HuH-7.5 (cell line): ENCODE results near the gene USP35.
A peak's percentile ranks its signal among the peaks of the same experiment; 100 is the strongest.
"Not testable (repeated sequence)": the region's sequence is repeated elsewhere in the genome, so short reads cannot be mapped to it uniquely, and the experiment has no call there.

Experiments
- DNase-seq: peaks from one replicate; pipeline ENCODE4 v3.0.0; 2011; ENCODE audit warnings: low spot score

Gene USP35

GRCh38 chr11:78216021-78216420, 27.3 kb downstream of the USP35 start:
- DNase-seq, result no peak

DNA sequence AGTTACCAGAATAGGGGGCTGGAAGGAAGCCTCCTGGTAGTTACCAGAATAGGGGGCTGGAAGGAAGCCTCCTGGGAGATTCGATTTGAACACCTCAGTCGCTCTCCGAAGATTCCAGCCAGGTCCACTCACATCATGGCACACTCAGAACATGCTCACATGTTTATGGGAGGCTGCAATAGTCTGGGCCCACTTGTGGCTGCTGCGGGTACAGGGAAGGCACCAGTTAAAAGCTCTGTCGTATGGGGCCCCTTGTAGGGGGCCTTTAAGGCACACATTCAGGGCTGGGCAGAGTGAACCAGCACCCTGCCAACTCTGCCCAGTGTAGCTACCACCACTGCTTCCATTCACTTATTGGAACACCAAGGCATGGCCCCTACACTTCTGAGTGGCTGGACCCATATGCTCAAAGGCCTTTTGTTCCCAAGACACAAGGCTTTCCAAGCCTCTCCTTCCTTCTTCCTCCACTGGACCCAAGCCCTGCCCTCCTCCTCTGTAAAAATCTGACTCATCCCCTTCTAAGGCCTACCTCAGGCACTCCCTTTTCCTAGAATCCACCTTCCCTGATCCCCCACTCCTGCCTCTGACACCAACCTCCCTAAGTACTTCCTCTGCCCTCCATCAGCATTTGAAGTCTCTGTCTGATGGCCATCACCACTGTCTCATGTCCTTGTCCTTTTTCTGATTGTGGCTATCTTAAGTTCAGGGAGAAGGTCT, 28.0 kb downstream of the USP35 start:
- no peak for DNase-seq

- no peak for DNase-seq
Measured at GRCh38 chr11:78217650-78218541, 29.2 kb downstream of the USP35 start.

DNA sequence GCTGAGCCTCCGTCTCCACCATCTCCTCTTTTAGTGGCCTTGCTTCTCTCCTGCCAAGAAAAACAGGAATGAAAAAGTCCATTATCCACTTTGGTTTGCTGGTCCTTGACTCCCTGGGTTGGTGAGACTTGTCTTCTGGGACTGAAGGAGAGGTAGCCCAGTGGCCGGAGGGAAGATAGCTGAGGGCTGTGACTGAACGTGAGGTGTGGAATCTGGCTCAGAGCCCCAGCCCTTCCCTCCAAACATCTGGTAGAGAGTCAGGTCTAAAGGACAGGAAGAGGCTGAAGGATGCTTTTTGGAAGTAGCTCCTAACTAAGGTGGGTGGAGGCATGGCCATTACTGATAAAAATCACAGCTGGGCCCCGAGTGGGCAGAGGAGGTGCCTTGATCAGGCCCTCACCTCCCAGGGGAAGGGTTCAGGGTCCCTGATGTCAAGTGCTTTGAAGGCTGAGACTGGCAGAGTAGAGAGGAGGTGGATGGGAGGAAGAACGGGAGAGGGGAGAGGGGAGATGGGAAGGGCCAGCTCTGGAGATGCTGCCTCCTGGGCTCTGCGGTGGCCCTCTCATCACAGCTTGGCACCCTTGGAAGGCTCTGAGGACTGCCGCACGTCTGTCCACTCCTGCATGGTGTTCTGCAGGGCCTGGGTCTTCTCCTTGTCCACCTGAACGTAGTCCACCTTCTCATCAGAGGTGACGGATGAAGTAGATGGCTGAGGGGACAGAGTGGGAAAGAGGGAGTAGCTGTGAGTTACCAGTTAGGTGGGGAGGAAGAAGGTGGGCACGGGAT, 30.2 kb downstream of the USP35 start:
- DNase-seq, result no peak

DNA sequence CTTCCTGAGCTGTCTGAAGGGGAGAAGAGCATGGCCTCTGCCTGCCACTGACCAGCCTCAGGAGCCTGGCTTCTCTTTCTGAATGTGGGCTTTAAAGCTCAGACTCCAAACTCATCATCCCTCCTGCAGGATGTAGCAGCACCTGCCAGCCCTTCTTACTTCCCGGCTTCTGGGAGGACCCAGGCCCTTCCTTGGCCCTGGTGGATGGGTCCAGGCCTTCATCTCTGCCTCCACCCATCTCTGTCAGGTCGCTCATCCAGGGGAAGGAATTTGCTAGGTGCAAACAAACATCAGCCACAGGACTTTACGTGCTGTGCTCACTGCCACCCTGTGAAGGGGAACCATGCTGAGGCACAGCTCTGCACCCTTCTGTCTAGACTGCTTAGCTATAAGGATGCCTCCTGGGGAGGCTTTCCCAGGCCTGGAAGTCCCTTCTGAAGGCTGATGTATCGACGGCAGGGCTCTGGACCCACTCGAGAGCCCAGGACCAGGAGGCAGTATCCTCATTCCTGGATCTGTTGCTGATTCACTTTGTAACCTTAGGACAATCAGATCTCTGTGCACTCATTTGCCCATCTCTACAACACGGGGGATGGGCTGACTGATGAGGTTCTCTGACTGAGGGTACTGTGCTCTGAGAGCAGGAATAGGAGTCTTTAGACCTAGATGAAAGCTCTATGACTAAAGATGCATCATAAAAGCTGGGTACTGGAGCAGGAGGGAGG, 30.9 kb downstream of the USP35 start:
- DNase-seq, result no peak

DNA sequence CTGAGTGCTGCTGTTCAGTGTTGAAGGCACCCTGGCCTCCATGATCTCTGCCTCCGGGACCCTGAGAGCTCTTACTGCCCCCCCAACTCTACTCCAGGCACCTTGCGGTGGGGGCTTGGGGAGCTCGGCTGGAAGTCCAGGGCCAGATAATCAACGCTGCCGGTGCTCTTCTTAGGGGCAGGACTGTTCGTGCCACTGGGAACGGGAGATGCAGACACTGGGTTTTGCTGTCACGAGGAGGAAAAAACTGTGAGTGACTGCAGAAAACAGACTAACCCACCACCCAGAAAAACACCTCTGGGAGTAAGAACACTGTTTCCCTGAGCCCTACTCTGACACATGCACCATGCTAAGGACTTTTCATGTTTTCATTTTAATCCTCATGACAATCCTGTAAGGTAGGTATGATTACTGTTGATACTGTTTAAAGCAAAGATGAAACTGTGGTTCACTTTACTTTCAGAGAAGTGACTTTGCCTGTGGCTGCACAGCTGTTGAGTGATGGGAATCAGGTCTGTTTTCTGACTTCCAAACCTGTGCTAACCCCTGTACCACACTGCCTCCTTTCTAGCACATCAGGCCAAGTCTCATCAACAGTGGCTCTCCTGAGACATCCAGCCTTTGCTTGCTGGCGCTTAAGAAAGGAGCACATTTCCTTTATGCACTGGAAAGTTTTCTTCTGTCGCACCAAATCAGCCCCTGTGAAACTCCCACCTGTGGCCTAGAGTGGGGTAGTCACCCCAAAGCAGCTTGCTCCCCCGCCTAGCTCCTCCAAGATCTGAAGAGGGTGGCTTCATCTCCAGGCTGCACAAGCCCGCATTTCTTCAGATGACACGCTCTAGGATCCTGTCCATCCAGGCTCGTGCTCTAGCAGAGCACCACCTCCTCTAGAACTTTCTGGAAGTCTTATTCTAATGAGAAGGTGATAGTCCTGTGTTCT, 31.8 kb downstream of the USP35 start:
- no peak for DNase-seq

DNA sequence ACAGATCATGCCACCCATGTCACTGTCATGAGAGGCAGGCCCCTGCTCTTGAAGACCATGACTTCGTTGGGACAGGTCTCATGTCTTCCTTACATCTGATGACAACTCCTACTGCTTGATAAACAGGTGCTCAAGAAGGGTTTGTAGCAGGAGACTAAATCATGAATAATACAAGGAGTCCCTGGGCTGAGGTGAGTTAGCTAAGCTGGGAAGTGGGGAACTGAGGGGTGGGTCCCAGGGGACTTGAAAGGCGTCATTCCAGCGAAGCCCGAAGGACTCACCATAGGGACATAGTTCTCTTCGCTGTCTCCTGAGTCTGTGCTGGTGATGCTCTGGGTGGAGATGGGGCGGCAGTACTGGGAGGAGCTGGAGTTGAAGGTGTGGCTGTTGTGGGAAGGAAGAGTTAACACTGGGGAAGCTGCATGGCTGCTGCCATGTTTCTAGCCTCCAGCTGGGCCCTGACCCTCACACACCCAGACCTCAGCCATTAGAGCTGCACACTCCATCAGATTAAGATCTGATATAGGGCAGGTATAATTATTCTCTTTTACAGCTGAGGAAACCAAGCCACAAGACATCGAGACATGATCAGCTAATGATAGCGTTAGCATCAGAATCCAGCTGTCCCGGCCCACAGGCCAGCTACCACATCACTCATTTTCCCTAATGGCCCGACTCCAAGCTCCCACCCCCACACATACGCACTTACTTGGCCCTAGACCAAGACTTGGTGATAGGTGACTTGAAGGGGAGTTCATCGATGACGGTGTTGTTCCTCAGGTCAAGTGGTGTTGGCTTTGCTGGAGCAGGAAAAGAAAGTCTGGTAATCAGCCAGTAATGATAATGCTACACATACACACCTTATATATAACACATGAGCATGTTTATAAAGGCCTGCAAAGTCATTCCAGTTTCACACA, 32.9 kb downstream of the USP35 start:
- DNase-seq, result no peak

- DNase-seq, result not testable (repeated sequence)
Measured at GRCh38 chr11:78222726-78223125, 34.0 kb downstream of the USP35 start.

DNA sequence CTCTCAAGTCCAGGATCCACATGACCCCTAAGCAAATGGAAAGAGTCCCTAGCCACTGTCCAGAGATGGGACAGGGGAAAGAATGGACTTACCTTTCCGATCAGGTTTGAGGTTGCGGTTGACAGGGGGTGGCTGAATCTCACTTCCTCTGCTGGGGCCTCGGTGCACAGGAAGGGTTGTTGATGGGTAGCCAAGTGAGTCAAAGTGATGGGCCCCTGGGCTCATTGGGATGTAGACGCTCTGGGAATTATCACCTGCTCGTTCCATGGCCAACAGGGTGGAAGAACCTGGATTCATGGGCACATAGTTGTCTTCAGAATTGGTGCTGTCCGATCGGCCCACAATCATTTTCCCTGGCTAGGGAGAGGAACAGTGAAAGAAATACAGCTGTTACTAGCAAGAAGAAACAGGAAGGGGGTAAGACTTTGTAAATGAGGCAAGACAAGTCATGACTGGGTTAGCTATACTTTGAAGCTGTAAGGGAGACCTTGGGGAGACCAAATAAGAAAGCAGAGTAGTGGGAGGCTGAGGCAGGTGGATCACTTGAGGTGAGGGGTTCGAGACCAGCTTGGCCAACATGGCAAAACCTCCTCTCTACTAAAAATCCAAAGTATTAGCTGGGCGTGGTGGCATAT, 34.7 kb downstream of the USP35 start:
- DNase-seq, result no peak

DNA sequence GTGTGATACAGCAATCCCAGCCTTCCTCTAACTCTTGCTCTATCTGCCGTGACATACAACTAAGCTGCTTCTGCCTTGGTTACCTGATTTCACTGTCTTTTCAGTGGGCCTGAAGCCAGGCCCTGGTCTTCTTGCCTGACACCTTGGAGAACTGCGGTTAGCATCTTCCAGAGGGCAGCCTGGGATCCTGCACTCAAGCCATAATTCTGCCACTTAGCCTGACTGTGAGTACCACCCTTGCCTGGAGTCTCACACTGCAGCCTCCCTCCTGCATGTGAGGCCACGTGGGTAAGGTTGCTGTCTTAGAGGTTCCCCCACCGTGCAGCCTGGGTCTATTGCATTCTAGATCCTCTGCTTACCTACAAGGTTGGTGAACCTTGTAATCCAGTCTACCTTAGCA, 35.8 kb downstream of the USP35 start:
- DNase-seq, result no peak

DNA sequence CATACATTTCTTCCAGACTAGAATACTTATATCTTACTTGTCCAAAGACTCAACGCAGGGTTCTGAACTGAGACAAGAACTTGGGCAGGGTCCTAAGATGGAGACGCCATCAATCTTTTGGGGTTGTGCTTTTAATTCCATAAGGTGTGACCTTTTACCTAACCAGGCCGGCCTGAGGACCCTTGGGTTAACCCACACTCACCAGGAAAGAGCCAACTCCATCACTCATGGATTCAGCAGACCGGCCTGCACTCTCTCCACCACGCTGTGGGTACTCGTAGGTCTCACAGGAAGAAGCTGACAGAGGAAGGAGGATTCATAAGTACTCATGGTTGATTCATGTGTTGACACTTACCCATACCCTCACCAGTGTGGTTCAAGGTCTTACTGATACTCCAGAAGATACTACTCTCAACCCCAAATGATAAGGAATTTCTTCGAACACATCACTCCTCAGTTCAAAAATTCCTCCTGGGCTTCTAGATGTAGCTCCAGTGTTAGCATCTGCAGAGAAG, 36.2 kb downstream of the USP35 start:
- DNase-seq, result no peak

GRCh38 chr11:78226684-78227680, 38.3 kb downstream of the USP35 start:
- DNase-seq, result no peak

DNA sequence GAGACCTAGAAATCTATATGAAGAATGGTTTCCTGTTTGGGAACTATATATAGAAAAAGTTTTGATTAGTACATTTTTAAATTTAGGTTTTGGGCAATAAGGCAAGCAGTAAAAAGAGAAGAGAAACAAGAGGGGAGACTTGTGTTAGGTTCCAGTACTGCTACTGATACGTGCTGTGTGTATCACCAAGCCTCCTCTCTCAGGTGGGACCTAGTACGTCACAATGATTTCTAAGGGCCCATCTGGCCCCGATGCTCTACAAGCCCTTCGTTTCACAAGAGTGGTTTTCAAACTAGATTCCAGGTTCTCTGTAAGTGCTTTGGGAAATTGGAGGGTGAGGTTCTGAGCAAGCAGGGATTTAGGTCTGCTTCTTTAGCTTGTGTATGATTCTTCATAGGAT, 39.2 kb downstream of the USP35 start:
- no peak for DNase-seq

DNA sequence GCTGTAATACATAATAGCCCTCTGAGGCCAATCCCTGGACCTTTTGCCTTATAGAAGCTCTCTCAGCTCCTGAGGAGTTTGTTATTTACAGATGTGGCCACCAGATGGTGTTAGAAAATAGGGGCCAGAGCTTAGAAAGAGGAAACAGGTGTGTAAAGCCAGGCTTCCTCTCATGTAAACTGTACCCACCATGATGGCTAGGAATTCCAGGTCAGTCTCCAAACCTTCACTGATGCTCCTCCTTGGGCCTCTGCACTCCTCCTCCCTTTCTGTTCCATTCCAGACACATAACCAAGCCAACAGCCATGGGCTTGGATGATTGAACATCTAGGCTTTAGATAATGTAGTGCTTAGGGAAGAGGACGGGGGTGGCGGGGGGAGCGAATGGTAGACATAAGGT, 39.7 kb downstream of the USP35 start:
- DNase-seq, result peak; percentile 67

DNA sequence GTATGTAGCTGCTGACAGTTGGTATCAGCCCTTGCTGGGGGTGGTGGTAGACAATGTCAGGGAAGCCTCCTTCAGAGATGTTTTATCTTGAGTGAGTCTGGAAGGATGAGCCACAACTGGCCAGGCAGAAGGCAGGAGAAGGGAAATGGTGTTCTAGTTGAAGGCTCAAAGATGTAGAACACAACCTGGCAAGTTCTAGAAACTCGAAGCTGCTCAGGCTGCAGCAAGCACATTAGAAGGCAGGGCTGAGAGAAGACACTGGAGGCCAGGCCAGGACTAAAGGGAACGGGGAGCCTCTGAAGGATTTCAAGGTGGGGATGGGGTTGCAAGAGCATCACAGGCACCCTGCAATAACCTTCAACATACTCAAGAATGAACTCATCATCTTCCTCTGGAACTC, 40.4 kb downstream of the USP35 start:
- no peak for DNase-seq

- DNase-seq, result no peak
Measured at GRCh38 chr11:78230161-78230877, 41.6 kb downstream of the USP35 start.

- no peak for DNase-seq
Measured at GRCh38 chr11:78231962-78232501, 43.3 kb downstream of the USP35 start.
